HG03060 (cell line): ENCODE measurements around the gene DUSP6.

Experiments
- ATAC-seq: cut with Tn5 transposase; IDR thresholded peaks from one replicate; pipeline ENCODE4 v1.9.1; 2021; ENCODE audit warnings: low read depth, moderate number of reproducible peaks; ENCODE audit not compliant: unreplicated experiment

DUSP6 gene

GRCh38 chr12:89376202-89376529 lies 23.9 kb upstream of the DUSP6 start:
- no peak for ATAC-seq

- no peak for ATAC-seq
Observed at GRCh38 chr12:89373763-89374572, 21.7 kb upstream of the DUSP6 start.

GRCh38 chr12:89372584-89373370 lies 20.5 kb upstream of the DUSP6 start:
- no peak for ATAC-seq

- ATAC-seq = no peak
Observed at GRCh38 chr12:89370850-89371249, 18.5 kb upstream of the DUSP6 start.

- ATAC-seq = no peak
Observed at GRCh38 chr12:89370421-89370831, 18.1 kb upstream of the DUSP6 start.

GRCh38 chr12:89369166-89369565 lies 16.9 kb upstream of the DUSP6 start:
- no peak for ATAC-seq

- ATAC-seq = no peak
Observed at GRCh38 chr12:89368391-89368790, 16.1 kb upstream of the DUSP6 start.

GRCh38 chr12:89366676-89367364 lies 14.5 kb upstream of the DUSP6 start:
- no peak for ATAC-seq

- ATAC-seq = no peak
Observed at GRCh38 chr12:89364631-89365030, 12.3 kb upstream of the DUSP6 start.

GRCh38 chr12:89364058-89364457 lies 11.8 kb upstream of the DUSP6 start:
- no peak for ATAC-seq

- ATAC-seq = no peak
Observed at GRCh38 chr12:89363582-89363981, 11.3 kb upstream of the DUSP6 start.

GRCh38 chr12:89363084-89363483 lies 10.8 kb upstream of the DUSP6 start:
- no peak for ATAC-seq

- no peak for ATAC-seq
Observed at GRCh38 chr12:89359615-89360014, 7.3 kb upstream of the DUSP6 start.

GRCh38 chr12:89358805-89359204 lies 6.5 kb upstream of the DUSP6 start:
- ATAC-seq = no peak

GRCh38 chr12:89357297-89357730 lies 5.0 kb upstream of the DUSP6 start:
- ATAC-seq = no peak

GRCh38 chr12:89356069-89356665 lies 3.9 kb upstream of the DUSP6 start:
- ATAC-seq = no peak

- ATAC-seq = no peak
Observed at GRCh38 chr12:89355243-89356068, 3.2 kb upstream of the DUSP6 start.

- no peak for ATAC-seq
Observed at GRCh38 chr12:89354612-89355067, 2.3 kb upstream of the DUSP6 start.

- ATAC-seq = no peak
Observed at GRCh38 chr12:89353823-89354611, 1.7 kb upstream of the DUSP6 start.
